H1 (cell line): ENCODE results near the gene AP1S3. TPM values are rescaled to one million over a fixed set of nuclear protein-coding genes. Genes with fewer than 3 reads are reported as not detected.

ENCODE experiments used
- CTCF ChIA-PET: fragments of 300-600 bp; sonication (Branson Sonifier 250); formaldehyde crosslinking; loops from one replicate; lab custom pipeline; 2021; ENCODE audit not compliant: partially characterized antibody; lab: Charles Lee
- POLR2A ChIA-PET: fragments of 300-600 bp; sonication (Branson Sonifier 250); formaldehyde crosslinking; loops from one replicate; lab custom pipeline; 2021; ENCODE audit warnings: inconsistent platforms; ENCODE audit not compliant: partially characterized antibody; lab: Charles Lee
- DNase-seq, 2 experiments: peaks; one replicate each; pipeline versions ENCODE4 v3.0.0 to v3.0.0-alpha.2; 2010 to 2022; ENCODE audit warnings: low spot score in 2 of 2, low read depth in 1 of 2, mixed read lengths in 1 of 2
- FAIRE-seq: peaks from 2 replicates; lab custom pipeline; 2011; peaks lifted over from hg19 to GRCh38; lab: Jason Lieb, UNC
- H2AFZ ChIP-seq: 2 replicates; pipeline ENCODE4 v1.8.1; 2012; ENCODE audit warnings: low read length, inconsistent platforms
- H2AK5ac ChIP-seq: 2 replicates; pipeline ENCODE4 v1.6.1; 2013; ENCODE audit warnings: low read depth, low read length
- H2BK120ac ChIP-seq: replicated peaks from 2 replicates; pipeline ENCODE3; 2013; ENCODE audit warnings: low read depth, low read length, inconsistent platforms
- H2BK12ac ChIP-seq: 2 replicates; pipeline ENCODE4 v1.6.1; 2013; ENCODE audit warnings: low read depth, low read length
- H2BK15ac ChIP-seq: 2 replicates; pipeline ENCODE4 v1.6.1; 2013; ENCODE audit warnings: low read length
- H2BK20ac ChIP-seq: 2 replicates; pipeline ENCODE4 v1.6.1; 2013; ENCODE audit warnings: low read length
- H2BK5ac ChIP-seq: 2 replicates; pipeline ENCODE4 v1.6.1; 2013; ENCODE audit warnings: low read depth, low read length
- H3K14ac ChIP-seq: 2 replicates; pipeline ENCODE4 v1.6.1; 2013; ENCODE audit warnings: inconsistent platforms; ENCODE audit not compliant: insufficient read length
- H3K18ac ChIP-seq: 2 replicates; pipeline ENCODE4 v1.6.1; 2013; ENCODE audit warnings: low read length; ENCODE audit errors: extremely low read depth
- H3K23ac ChIP-seq: 2 replicates; pipeline ENCODE4 v1.6.1; 2013; ENCODE audit warnings: inconsistent platforms; ENCODE audit not compliant: insufficient read length
- H3K23me2 ChIP-seq: 2 replicates; pipeline ENCODE4 v1.6.1; 2013; ENCODE audit warnings: low read depth, low read length
- H3K27ac ChIP-seq: 2 replicates; pipeline ENCODE4 v1.6.1; 2011; ENCODE audit warnings: low read depth, low read length, inconsistent platforms
- H3K27me3 ChIP-seq, 4 experiments: replicated peaks in 1 of 4; 1 replicate in 1 of 4; 2 replicates in 3 of 4; pipeline versions ENCODE4 v1.6.1 to v1.8.1; 2011 to 2013; ENCODE audit warnings: low read length in 3 of 4, mild to moderate bottlenecking in 3 of 4, inconsistent platforms in 2 of 4, mixed read lengths in 2 of 4, moderate library complexity in 1 of 4; ENCODE audit not compliant: control insufficient read depth in 3 of 4, insufficient read depth in 3 of 4; ENCODE audit errors: extremely low read depth in 1 of 4
- H3K36me3 ChIP-seq, 4 experiments: 2 replicates each; pipeline versions ENCODE4 v1.6.1 to v1.8.1; 2011 to 2013; ENCODE audit warnings: mild to moderate bottlenecking in 4 of 4, low read length in 3 of 4, moderate library complexity in 2 of 4, control low read depth in 1 of 4, inconsistent platforms in 1 of 4; ENCODE audit not compliant: insufficient read depth in 4 of 4, control insufficient read depth in 2 of 4
- H3K4ac ChIP-seq: replicated peaks from 2 replicates; pipeline ENCODE3; 2013; ENCODE audit warnings: low read length, low read depth, mixed read lengths, inconsistent platforms; ENCODE audit not compliant: insufficient read length
- H3K4me1 ChIP-seq, 4 experiments: replicated peaks in 1 of 4; 1 replicate in 1 of 4; 2 replicates in 3 of 4; pipeline versions ENCODE4 v1.6.1 to v1.8.1; 2011 to 2013; ENCODE audit warnings: low read length in 3 of 4, inconsistent platforms in 2 of 4, mixed read lengths in 1 of 4; ENCODE audit not compliant: insufficient read depth in 4 of 4, control insufficient read depth in 3 of 4
- H3K4me2 ChIP-seq, 2 experiments: 2 replicates each; pipeline versions ENCODE4 v1.6.1 to v1.8.1; 2011 to 2013; ENCODE audit warnings: low read depth in 2 of 2, low read length in 2 of 2, control low read depth in 1 of 2, inconsistent platforms in 1 of 2, mild to moderate bottlenecking in 1 of 2; ENCODE audit not compliant: insufficient read depth in 1 of 2
- H3K4me3 ChIP-seq, 4 experiments: fragments of 200-600, 300-600 bp in 1 of 4; sonication (generic), shearing (Covaris generic), sonication (Bioruptor Twin) in 1 of 4; 2 replicates each; pipeline versions ENCODE4 v1.5.1 to v1.8.1; 2011 to 2016; ENCODE audit warnings: low read length in 4 of 4, low read depth in 3 of 4, control low read depth in 2 of 4, inconsistent platforms in 2 of 4, mild to moderate bottlenecking in 2 of 4, mixed read lengths in 1 of 4, moderate library complexity in 1 of 4; ENCODE audit not compliant: insufficient read depth in 2 of 4; ENCODE audit errors: extremely low read depth in 1 of 4
- H3K56ac ChIP-seq: replicated peaks from 2 replicates; pipeline ENCODE3; 2013; ENCODE audit warnings: low read depth, mild to moderate bottlenecking, mixed read lengths, low read length, inconsistent platforms; ENCODE audit not compliant: insufficient read length
- H3K79me1 ChIP-seq: 2 replicates; pipeline ENCODE4 v1.6.1; 2013; ENCODE audit warnings: low read depth, low read length, control low read depth
- H3K79me2 ChIP-seq, 2 experiments: 2 replicates each; pipeline versions ENCODE4 v1.6.1 to v1.8.1; 2012 to 2013; ENCODE audit warnings: low read length in 2 of 2, mild to moderate bottlenecking in 2 of 2, inconsistent platforms in 1 of 2; ENCODE audit not compliant: insufficient read depth in 2 of 2, control insufficient read depth in 1 of 2
- H3K9ac ChIP-seq, 4 experiments: replicated peaks in 1 of 4; 1 replicate in 1 of 4; 2 replicates in 3 of 4; pipeline versions ENCODE4 v1.6.1 to v1.8.1; 2011 to 2013; ENCODE audit warnings: low read depth in 3 of 4, low read length in 3 of 4, control low read depth in 2 of 4, mild to moderate bottlenecking in 2 of 4, moderate library complexity in 2 of 4, inconsistent platforms in 1 of 4; ENCODE audit errors: extremely low read depth in 1 of 4
- H3K9me3 ChIP-seq, 2 experiments: 2 replicates each; pipeline versions ENCODE4 v1.6.1 to v1.8.1; 2012 to 2013; ENCODE audit warnings: mild to moderate bottlenecking in 2 of 2, moderate library complexity in 2 of 2, control low read depth in 1 of 2, inconsistent platforms in 1 of 2, low read depth in 1 of 2, low read length in 1 of 2, mixed read lengths in 1 of 2; ENCODE audit not compliant: insufficient read depth in 2 of 2
- H4K20me1 ChIP-seq, 2 experiments: replicated peaks in 1 of 2; 2 replicates each; pipeline versions ENCODE3 to v1.8.1; 2011 to 2013; ENCODE audit warnings: inconsistent platforms in 2 of 2, low read length in 2 of 2, mild to moderate bottlenecking in 1 of 2; ENCODE audit not compliant: insufficient read depth in 2 of 2, control insufficient read depth in 1 of 2
- H4K5ac ChIP-seq: 2 replicates; pipeline ENCODE4 v1.6.1; 2013; ENCODE audit warnings: low read length, low read depth, mixed read lengths, inconsistent platforms; ENCODE audit not compliant: insufficient read length
- H4K8ac ChIP-seq: 2 replicates; pipeline ENCODE4 v1.8.0; 2013; ENCODE audit warnings: mild to moderate bottlenecking, moderate library complexity, low read length, inconsistent platforms; ENCODE audit not compliant: insufficient read depth; ENCODE audit errors: extremely low read depth
- H4K91ac ChIP-seq: replicated peaks from 2 replicates; pipeline ENCODE3; 2013; ENCODE audit warnings: low read length, mixed read lengths, inconsistent platforms; ENCODE audit not compliant: insufficient read length
- ASH2L ChIP-seq: fragments of 200-600, 300-600 bp; sonication (generic); IDR thresholded peaks from one replicate; pipeline ENCODE4 v1.7.1; 2017; ENCODE audit warnings: low read length
- CHD2 ChIP-seq: IDR thresholded peaks from 2 replicates; pipeline ENCODE4 v1.6.1; 2012; ENCODE audit warnings: low read length, improper control_type of control experiment
- CREB1 ChIP-seq: IDR thresholded peaks from 2 replicates; pipeline ENCODE4 v1.6.1; 2012; ENCODE audit warnings: inconsistent platforms
- EGR1 ChIP-seq: IDR thresholded peaks from 2 replicates; pipeline ENCODE4 v1.6.1; 2011; ENCODE audit warnings: low read depth, low read length, borderline replicate concordance
- EP300 ChIP-seq, 2 experiments: IDR thresholded peaks; 1 replicate in 1 of 2; 2 replicates in 1 of 2; pipeline ENCODE4 v1.6.1; 2011 to 2012; ENCODE audit warnings: low read depth in 2 of 2, low read length in 2 of 2, mild to moderate bottlenecking in 2 of 2, borderline replicate concordance in 1 of 2, inconsistent platforms in 1 of 2, moderate library complexity in 1 of 2
- EZH2 ChIP-seq: fragments of 200-600 bp; sonication (generic); IDR thresholded peaks from 2 replicates; pipeline ENCODE4 v1.7.1; 2012; ENCODE audit warnings: low read depth, mild to moderate bottlenecking, moderate library complexity, low read length, inconsistent platforms; ENCODE audit not compliant: severe bottlenecking
- FOSL1 ChIP-seq: IDR thresholded peaks from 2 replicates; pipeline ENCODE4 v1.6.1; 2011; ENCODE audit warnings: mild to moderate bottlenecking, low read depth, low read length, moderate library complexity; ENCODE audit not compliant: insufficient read depth
- JUND ChIP-seq: IDR thresholded peaks from 2 replicates; pipeline ENCODE4 v1.6.1; 2011; ENCODE audit warnings: mild to moderate bottlenecking, improper control_type of control experiment, low read length
- SP2 ChIP-seq: IDR thresholded peaks from 2 replicates; pipeline ENCODE4 v1.6.1; 2012; ENCODE audit warnings: mild to moderate bottlenecking, low read length, inconsistent platforms
- SP4 ChIP-seq: IDR thresholded peaks from 2 replicates; pipeline ENCODE4 v1.6.1; 2012; ENCODE audit warnings: low read length, inconsistent platforms
- SRF ChIP-seq: IDR thresholded peaks from 2 replicates; pipeline ENCODE4 v1.6.1; 2011; ENCODE audit warnings: mild to moderate bottlenecking, low read depth, low read length, moderate library complexity
- TAF1 ChIP-seq: IDR thresholded peaks from 2 replicates; pipeline ENCODE4 v1.6.1; 2011; ENCODE audit warnings: mild to moderate bottlenecking, low read depth, low read length
- WGBS, 2 experiments: shearing (Covaris generic) in 1 of 2; methylation state at CpG; one replicate each; pipeline versions ENCODE4 v1.1.6 to v1.1.7; 2013 to 2015; ENCODE audit warnings: low lambda C conversion rate in 2 of 2, mixed read lengths in 2 of 2, inconsistent platforms in 1 of 2, low coverage in 1 of 2, missing lambda C conversion rate in 1 of 2; ENCODE audit not compliant: insufficient replicate concordance in 2 of 2, insufficient coverage in 1 of 2, insufficient read length in 1 of 2; ENCODE audit errors: extremely low coverage in 1 of 2, missing lambda C conversion rate in 1 of 2; 5-methylcytosine and 5-hydroxymethylcytosine counted together
- polyA plus RNA-seq, 7 experiments: library from polyadenylated mRNA; depleted of rRNA in 3 of 7; stranded (reverse) in 5 of 7; unstranded in 2 of 7; fragments of >200 nt in 5 of 7; fragments of 200-250 nt in 2 of 7; gene quantifications; 1 replicate in 5 of 7; 2 replicates in 1 of 7; 4 replicates in 1 of 7; pipeline versions ENCODE4 v1.2.1 to v1.2.3, GENCODE V29; 2011 to 2013; ENCODE audit warnings: missing spikeins in 2 of 7, mixed read lengths in 2 of 7
- total RNA-seq: library from RNA; stranded (reverse); fragmentation: NEBNext Ultra II Directional; extraction: Animal tissue kit (Norgen Biotek cat#: 25700); gene quantifications from 2 replicates; pipeline ENCODE4 v1.2.1, GENCODE V29; 2021
- TF ChIP-seq, protein P1 (sequence below): IDR thresholded peaks from 2 replicates; pipeline ENCODE4 v1.6.1; 2012; ENCODE audit warnings: inconsistent platforms
- TF ChIP-seq, protein P2 (sequence below): IDR thresholded peaks from 2 replicates; pipeline ENCODE4 v1.6.1; 2011; ENCODE audit warnings: low read depth, mild to moderate bottlenecking, low read length; ENCODE audit not compliant: insufficient read depth

AP1S3 gene
- total and polyA plus RNA-seq, 2 of the 8 experiments (the other 6 are each of a cell fraction or from before 2014, with no cell fraction given), result 3.9 to 20.2 TPM

DNA sequence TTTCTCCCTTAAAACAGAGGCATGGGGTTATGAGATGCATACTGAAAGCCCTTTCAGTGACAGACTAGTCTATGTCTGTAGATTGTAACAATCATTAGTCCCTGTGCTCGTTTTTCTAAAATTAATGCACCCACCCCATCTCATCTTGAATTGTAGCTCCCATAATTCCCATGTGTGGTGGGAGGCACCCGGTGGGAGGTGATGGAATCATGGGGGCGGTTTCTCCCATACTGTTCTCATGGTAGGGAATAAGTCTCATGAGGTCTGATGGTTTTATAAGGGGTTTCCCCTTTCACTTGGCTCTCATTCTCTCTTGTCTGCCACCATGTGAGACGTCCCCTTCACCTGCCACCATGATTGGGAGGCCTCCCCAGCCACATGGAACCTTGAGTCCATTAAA, 100.9 kb downstream of the AP1S3 start:
- H2BK120ac ChIP-seq, result no peak overlapping the region
- POLR2A ChIA-PET, result interaction anchor here (0.5 kb wide), 1 partner anchor 14 kb away, joined by 3 read pairs; no protein-coding TSS in a partner anchor
- no peaks in the 10 kb centered on the region for H4K20me1 ChIP-seq
- no peak overlapping the region for H2BK20ac ChIP-seq
- DNase-seq, result no peak
- H3K4me3 ChIP-seq, result no peak overlapping the region
- no peak overlapping the region for H2AK5ac ChIP-seq
- no peak overlapping the region for H4K8ac ChIP-seq
- no peaks in the 10 kb centered on the region for H3K23me2 ChIP-seq
- no peak overlapping the region for H3K27ac ChIP-seq
- no peak overlapping the region for H3K56ac ChIP-seq
- no peak overlapping the region for H3K4me2 ChIP-seq
- H3K23ac ChIP-seq, result no peak overlapping the region
- H3K4me1 ChIP-seq, result no peaks in the 10 kb centered on the region
- no peaks in the 10 kb centered on the region for H3K79me2 ChIP-seq
- no peaks in the 10 kb centered on the region for H3K27me3 ChIP-seq
- no peak overlapping the region for H3K4ac ChIP-seq
- H2AFZ ChIP-seq, result no peak overlapping the region
- no peak overlapping the region for H3K14ac ChIP-seq
- H3K36me3 ChIP-seq, result no peaks in the 10 kb centered on the region
- 0 out of 4 replicates have a peak, but pooled peaks cover 0 to 2% of the 10 kb centered on the region in 2 experiments for H3K9me3 ChIP-seq
- no peak overlapping the region for H2BK12ac ChIP-seq
- no peak for FAIRE-seq
- H2BK15ac ChIP-seq, result no peak overlapping the region
- no peaks in the 10 kb centered on the region for H3K79me1 ChIP-seq
- CTCF ChIA-PET, result interaction anchor here (0.6 to 4.8 kb wide), 2 partner anchors 9 to 275 kb away, joined by 3 to 19 read pairs; no protein-coding TSS in a partner anchor
- H4K91ac ChIP-seq, result no peak overlapping the region
- WGBS, 2 experiments, result 95% methylated on average over 4 of the region's 4 CpGs; no CpG with 5 or more reads in 1 of the 2 experiments
- no peak overlapping the region for H3K9ac ChIP-seq
- no peak overlapping the region for H3K18ac ChIP-seq
- H4K5ac ChIP-seq, result no peak overlapping the region
- no peak overlapping the region for H2BK5ac ChIP-seq
- TF ChIP-seq EGR1 (no peak), SP2 (no peak), CHD2 (no peak), TAF1 (no peak), CREB1 (no peak), SRF (no peak), ASH2L (no peak), FOSL1 (no peak), EP300 (IDR thresholded peaks at IDR 0.05; ENCODE audit: borderline replicate concordance in 1 of 2, low read depth in 2 of 2, low read length in 2 of 2) (no peak), SP4 (no peak), EZH2 (no peak), JUND (no peak)
- TF ChIP-seq, protein P1, sequence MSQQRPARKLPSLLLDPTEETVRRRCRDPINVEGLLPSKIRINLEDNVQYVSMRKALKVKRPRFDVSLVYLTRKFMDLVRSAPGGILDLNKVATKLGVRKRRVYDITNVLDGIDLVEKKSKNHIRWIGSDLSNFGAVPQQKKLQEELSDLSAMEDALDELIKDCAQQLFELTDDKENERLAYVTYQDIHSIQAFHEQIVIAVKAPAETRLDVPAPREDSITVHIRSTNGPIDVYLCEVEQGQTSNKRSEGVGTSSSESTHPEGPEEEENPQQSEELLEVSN, result no peak
- TF ChIP-seq, protein P2, sequence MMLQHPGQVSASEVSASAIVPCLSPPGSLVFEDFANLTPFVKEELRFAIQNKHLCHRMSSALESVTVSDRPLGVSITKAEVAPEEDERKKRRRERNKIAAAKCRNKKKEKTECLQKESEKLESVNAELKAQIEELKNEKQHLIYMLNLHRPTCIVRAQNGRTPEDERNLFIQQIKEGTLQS, result no peak
